Measurements from ENCODE around the gene RAB17. TPM values are rescaled to one million over a fixed set of nuclear protein-coding genes. Genes with fewer than 3 reads are reported as not detected.

RAB17 gene
- total RNA-seq, 1 donor = 0.36 TPM

- Histone ChIP-seq H3K4me3 (ENCODE audit: insufficient read depth, low read length) (no peak overlapping the region), H2AFZ (ENCODE audit: low read length) (no peak overlapping the region), H3K36me3 (ENCODE audit: insufficient read depth, low read length) (no peaks in the 10 kb centered on the region), H3K4me2 (ENCODE audit: insufficient read depth, low read length) (no peak overlapping the region), H4K20me1 (ENCODE audit: insufficient read depth, low read length) (no peaks in the 10 kb centered on the region), H3K27ac (ENCODE audit: low read depth, low read length) (no peak overlapping the region), H3K79me2 (ENCODE audit: insufficient read depth, low read length) (no peaks in the 10 kb centered on the region), H3K27me3 (ENCODE audit: insufficient read depth, low read length) (peaks cover under 1% of the 10 kb centered on the region), H3K9me3 (ENCODE audit: low read depth, low read length) (no peaks in the 10 kb centered on the region), H3K4me1 (ENCODE audit: insufficient read depth, low read length) (peaks cover 4% of the 10 kb centered on the region)
- peak; percentile 72 for DNase-seq (ENCODE audit: insufficient read length, low spot score, missing footprints)
- TF ChIP-seq, protein P1, sequence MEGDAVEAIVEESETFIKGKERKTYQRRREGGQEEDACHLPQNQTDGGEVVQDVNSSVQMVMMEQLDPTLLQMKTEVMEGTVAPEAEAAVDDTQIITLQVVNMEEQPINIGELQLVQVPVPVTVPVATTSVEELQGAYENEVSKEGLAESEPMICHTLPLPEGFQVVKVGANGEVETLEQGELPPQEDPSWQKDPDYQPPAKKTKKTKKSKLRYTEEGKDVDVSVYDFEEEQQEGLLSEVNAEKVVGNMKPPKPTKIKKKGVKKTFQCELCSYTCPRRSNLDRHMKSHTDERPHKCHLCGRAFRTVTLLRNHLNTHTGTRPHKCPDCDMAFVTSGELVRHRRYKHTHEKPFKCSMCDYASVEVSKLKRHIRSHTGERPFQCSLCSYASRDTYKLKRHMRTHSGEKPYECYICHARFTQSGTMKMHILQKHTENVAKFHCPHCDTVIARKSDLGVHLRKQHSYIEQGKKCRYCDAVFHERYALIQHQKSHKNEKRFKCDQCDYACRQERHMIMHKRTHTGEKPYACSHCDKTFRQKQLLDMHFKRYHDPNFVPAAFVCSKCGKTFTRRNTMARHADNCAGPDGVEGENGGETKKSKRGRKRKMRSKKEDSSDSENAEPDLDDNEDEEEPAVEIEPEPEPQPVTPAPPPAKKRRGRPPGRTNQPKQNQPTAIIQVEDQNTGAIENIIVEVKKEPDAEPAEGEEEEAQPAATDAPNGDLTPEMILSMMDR (IDR thresholded peaks at IDR 0.05; ENCODE audit: extremely low read depth, low read depth, low read length) = no peak
Measured at GRCh38 chr2:237573721-237574415, 16.7 kb downstream of the RAB17 start.

DNA sequence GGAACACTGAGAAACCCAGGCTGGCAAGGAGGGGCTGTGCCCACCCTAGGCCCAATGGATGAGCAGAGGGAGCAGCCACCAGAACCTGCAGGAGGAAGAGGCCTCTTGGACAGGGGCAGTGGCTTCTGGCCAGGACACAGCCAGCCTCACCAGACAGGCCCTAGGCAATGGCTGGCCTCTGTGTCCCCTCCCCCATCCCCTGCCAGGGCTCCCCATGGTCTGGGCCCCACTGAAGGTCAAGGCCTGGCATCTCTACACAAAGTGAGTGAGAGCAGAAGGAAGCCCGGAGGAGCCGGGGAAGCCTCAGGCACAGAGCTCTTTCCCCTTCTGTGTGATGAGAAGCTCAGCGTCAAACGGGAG is 17.8 kb downstream of the RAB17 start:
- peak overlapping the region; percentile 80 for H2AFZ ChIP-seq (ENCODE audit: low read length)

GRCh38 chr2:237572021-237572741 is 18.4 kb downstream of the RAB17 start:
- no peaks in the 10 kb centered on the region for H3K9me3 ChIP-seq (ENCODE audit: low read depth, low read length)
- no peaks in the 10 kb centered on the region for H3K36me3 ChIP-seq (ENCODE audit: insufficient read depth, low read length)
- H3K79me2 ChIP-seq (ENCODE audit: insufficient read depth, low read length) = no peaks in the 10 kb centered on the region
- peak overlapping the region; percentile 75 for H3K4me2 ChIP-seq (ENCODE audit: insufficient read depth, low read length)
- H3K27me3 ChIP-seq (ENCODE audit: insufficient read depth, low read length) = no peaks in the 10 kb centered on the region
- H3K27ac ChIP-seq (ENCODE audit: low read depth, low read length) = no peak overlapping the region
- no peaks in the 10 kb centered on the region for H4K20me1 ChIP-seq (ENCODE audit: insufficient read depth, low read length)
- peak overlapping the region; percentile 58 for H3K4me3 ChIP-seq (ENCODE audit: insufficient read depth, low read length)
- peak overlapping the region; percentile 80 for H2AFZ ChIP-seq (ENCODE audit: low read length)
- peak; percentile 100 for DNase-seq (ENCODE audit: insufficient read length, low spot score, missing footprints)
- TF ChIP-seq, protein P1 (IDR thresholded peaks at IDR 0.05; ENCODE audit: extremely low read depth, low read depth, low read length) = peak; percentile 91
- H3K4me1 ChIP-seq (ENCODE audit: insufficient read depth, low read length) = peaks cover 4% of the 10 kb centered on the region

More for the DNA sequence above, 17.8 kb downstream of the RAB17 start:
- Histone ChIP-seq H3K79me2 (ENCODE audit: insufficient read depth, low read length) (no peaks in the 10 kb centered on the region), H3K36me3 (ENCODE audit: insufficient read depth, low read length) (no peaks in the 10 kb centered on the region), H3K27ac (ENCODE audit: low read depth, low read length) (no peak overlapping the region), H4K20me1 (ENCODE audit: insufficient read depth, low read length) (no peaks in the 10 kb centered on the region), H3K4me2 (ENCODE audit: insufficient read depth, low read length) (no peak overlapping the region), H3K4me3 (ENCODE audit: insufficient read depth, low read length) (no peak overlapping the region), H3K9me3 (ENCODE audit: low read depth, low read length) (no peaks in the 10 kb centered on the region), H3K4me1 (ENCODE audit: insufficient read depth, low read length) (peaks cover 4% of the 10 kb centered on the region), H3K27me3 (ENCODE audit: insufficient read depth, low read length) (no peaks in the 10 kb centered on the region)
- peak; percentile 35 for DNase-seq (ENCODE audit: insufficient read length, low spot score, missing footprints)
- TF ChIP-seq, protein P1 (IDR thresholded peaks at IDR 0.05; ENCODE audit: extremely low read depth, low read depth, low read length) = no peak

- Histone ChIP-seq H3K27ac (ENCODE audit: low read depth, low read length) (no peak overlapping the region), H3K79me2 (ENCODE audit: insufficient read depth, low read length) (no peaks in the 10 kb centered on the region), H3K4me3 (ENCODE audit: insufficient read depth, low read length) (no peak overlapping the region), H4K20me1 (ENCODE audit: insufficient read depth, low read length) (no peaks in the 10 kb centered on the region), H3K9me3 (ENCODE audit: low read depth, low read length) (no peaks in the 10 kb centered on the region), H3K4me1 (ENCODE audit: insufficient read depth, low read length) (peaks cover 4% of the 10 kb centered on the region), H3K27me3 (ENCODE audit: insufficient read depth, low read length) (no peaks in the 10 kb centered on the region), H2AFZ (ENCODE audit: low read length) (peak overlapping the region; percentile 58), H3K4me2 (ENCODE audit: insufficient read depth, low read length) (peak overlapping the region; percentile 75), H3K36me3 (ENCODE audit: insufficient read depth, low read length) (no peaks in the 10 kb centered on the region)
- DNase-seq (ENCODE audit: insufficient read length, low spot score, missing footprints) = no peak
- TF ChIP-seq, protein P1 (IDR thresholded peaks at IDR 0.05; ENCODE audit: extremely low read depth, low read depth, low read length) = no peak
Measured at GRCh38 chr2:237571551-237571950, 19.0 kb downstream of the RAB17 start.
